Measurements from ENCODE around the gene SNRNP35.

GRCh38 chr12:123444092-123445026 is 13.6 kb upstream of the SNRNP35 start:
- TF ChIP-seq EZH2 (IDR thresholded peaks at IDR 0.05; ENCODE audit: borderline replicate concordance, low read depth, low read length, severe bottlenecking) (no peak), CTCF (IDR thresholded peaks at IDR 0.05; ENCODE audit: borderline replicate concordance, extremely low read depth, low read length, poor library complexity, severe bottlenecking) (no peak)

Measured in DND-41 (cell line).